ENCODE measurements around the gene RABL6. TPM values are rescaled to one million over a fixed set of nuclear protein-coding genes. Genes with fewer than 3 reads are reported as not detected.
A peak's percentile ranks its signal among the peaks of the same experiment; 100 is the strongest.
"Not testable (repeated sequence)": the region's sequence is repeated elsewhere in the genome, so short reads cannot be mapped to it uniquely, and the experiment has no call there.

The RABL6 gene
- total RNA-seq, 1 experiment from 2014 or later, result 90.9 TPM

DNA sequence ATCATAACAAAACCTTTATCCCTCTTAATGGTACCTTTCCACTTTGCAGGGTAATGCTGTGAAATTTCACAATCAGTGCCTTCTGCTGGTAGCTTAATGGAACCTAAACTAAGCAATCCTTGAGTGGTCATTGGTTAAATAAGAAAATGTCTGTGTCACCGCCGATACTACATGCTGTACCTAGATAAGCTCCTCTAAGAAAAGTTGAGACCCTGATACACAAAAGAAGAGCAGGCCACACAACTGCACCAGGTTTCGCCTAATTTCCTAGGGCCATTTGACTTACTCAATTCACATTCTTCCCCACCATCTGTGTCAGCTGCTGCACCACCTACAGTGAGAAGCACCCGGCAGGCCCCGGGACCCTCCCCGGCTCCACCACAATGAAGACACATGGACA is 67.4 kb downstream of the RABL6 start:
- DNase-seq (ENCODE audit: low read depth), result no peak

DNA sequence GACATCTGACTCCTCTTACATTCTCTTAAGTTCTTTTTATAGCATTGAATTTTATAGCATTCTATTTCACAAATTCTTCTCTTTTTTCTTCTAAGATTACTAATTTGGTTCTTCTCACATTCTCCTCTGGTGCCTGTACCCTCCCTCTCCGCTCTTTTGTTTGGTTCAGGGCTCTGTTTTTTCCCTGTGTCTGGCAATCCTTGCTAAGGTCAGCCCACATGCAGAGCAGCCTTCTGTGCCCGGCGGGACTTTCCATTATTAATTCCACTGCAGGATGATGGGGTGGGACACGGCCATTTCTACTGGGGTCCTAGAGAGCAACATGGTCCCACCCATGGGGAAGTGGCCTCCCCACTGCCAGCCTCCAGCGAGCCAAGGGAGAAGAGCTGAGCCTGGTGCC is 68.7 kb downstream of the RABL6 start:
- no peak for DNase-seq (ENCODE audit: low read depth)

DNA sequence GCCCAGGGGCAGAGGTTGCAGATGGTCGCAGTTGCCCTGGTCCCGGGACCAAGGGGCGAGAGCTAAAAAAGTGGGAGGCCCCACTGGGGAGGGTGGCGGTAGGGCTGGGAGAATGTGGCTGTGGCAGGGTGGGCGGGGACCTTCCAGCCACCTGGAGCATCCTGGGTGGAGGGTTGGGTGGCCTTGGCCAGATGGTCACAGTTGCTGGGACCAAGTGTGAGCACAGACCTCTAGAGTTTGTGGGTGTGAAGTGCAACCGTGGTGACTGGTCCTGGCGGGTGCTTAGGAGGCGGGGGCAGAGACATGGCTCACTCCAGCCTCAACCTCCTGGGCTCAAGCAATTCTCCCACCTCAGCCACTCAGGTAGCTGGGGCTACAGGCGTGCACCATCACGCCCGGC is 72.9 kb downstream of the RABL6 start:
- DNase-seq (ENCODE audit: low read depth), result no peak

DNA sequence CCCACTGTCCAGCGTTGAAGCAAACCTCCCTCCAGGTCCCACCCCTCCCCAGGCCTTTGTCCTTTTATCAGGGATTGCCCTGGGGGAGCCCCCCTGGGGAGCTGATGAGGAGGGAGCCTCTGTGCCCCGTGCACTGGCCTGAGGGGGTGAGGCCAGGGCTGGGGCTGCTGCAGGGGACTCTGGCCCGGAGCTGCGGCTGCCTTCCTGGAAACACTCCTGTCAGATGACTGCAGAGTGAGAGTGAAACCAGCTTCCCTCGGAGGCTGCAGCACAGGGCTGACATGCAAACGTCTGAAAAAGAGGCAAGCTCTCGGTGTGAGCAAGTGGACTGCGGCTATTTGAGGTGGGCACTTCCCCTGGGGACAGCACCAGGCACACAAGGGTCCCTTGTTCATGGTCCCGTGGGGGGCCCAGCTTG is 74.0 kb downstream of the RABL6 start:
- DNase-seq (ENCODE audit: low read depth), result peak; percentile 35

DNA sequence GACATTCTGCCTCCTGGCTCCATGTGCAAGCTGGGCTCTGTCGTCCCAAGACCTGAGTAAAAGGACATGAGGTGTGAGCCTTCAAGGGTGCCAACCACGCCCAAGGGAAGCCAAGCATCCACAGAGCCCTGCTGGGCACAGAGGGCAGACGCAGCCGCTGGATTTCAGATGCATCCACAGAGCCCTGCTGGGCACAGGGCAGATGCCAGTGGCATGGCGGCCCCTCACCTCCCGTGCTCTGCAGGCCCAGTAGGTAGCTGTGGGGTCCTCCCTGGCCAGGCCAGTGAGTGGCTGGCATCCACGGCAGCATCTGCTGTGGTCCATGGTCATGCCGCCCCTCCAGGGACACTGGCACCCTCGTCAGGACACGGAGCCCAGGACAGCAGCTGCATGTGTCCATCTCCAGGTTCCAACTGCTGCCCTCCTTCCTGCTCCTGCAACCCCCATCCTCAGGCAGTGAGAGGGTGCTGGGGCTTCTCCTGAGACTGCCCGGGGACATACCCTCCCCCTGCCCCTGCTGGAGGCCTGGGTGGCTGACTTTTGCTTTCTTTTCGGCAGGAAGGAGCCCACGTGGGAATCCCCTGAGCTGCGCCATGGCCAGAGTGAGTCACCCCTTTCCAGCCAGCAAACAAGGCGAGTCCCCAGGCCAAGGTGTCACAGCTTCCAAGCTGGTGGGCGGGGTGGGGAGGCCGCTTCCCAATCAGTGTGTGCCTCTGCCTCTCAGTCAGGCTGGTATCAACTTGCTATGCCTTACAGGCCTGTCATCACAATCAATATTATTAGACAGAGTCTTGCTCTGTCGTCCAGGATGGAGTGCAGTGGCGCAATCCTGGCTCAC is 74.6 kb downstream of the RABL6 start:
- DNase-seq (ENCODE audit: low read depth), result peak; percentile 92

DNA sequence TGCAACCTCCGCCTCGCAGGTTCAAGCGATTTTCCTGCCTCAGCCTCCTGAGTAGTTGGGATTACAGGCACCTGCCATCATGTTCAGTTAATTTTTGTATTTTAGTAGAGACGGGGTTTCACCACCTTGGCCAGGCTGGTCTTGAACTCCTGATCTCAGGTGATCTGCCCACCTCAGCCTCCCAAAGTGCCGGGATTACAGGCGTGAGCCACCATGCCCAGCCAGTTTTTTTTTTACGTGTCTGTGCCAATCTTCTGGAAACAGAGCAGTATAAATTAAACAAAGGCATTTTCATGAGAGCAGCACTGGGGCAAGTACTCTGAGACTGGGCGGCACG is 75.2 kb downstream of the RABL6 start:
- DNase-seq (ENCODE audit: low read depth), result not testable (repeated sequence)

DNA sequence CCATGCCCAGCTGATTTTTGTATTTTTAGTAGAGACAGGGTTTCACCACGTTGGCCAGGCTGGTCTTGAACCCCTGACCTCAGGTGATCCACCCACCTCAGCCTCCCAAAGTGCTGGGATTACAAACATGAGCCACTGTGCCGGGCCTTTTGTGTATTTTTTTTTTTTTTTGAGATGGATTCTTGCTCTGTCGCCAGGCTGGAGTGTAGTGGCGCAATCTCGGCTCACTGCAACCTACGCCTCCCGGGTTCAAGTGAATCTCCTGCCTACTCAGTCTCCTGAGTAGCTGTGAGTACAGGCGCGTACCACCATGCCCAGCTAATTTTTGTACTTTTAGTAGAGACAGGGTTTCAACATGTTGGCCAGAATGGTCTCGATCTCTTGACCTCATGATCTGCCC is 75.9 kb downstream of the RABL6 start:
- not testable (repeated sequence) for DNase-seq (ENCODE audit: low read depth)

DNA sequence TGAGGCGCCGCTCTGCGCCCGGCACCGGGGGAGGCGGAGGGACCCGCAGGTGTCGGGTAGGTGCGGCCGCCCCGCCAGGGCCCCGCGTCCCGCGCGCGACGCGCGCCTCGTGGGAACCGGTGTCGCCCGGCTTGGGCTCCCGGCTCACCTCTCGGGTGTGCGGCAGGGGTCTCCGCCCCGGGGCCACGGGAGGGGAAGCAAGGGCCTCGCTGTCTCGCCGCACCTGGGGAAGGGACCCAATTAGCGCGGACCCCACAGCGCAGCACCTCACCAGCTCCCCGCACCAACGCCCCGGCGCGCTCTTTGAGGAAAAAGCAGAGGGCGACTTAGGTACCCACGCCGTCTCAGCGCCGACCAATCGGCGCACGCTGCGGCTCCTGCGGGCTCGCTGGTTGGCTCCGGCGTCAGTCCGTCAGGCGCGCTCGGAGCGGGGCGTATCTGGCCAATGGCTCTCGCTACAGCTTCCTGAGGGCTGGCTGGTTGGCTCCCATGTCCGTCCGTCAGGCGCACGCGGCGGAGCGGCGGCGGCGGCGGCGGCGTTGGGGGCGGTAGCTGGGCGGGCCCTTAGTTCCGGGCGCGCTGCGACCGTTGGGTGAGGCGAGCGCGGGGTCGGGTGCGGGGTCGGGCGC is 78.3 kb downstream of the RABL6 start, which contains the start of gene TRAF2:
TRAF2 (plus strand) TSS at position 567 of the 629 bp plus-strand sequence. CDS start 12,225 bp downstream, outside the sequence.
- peak; percentile 99 for DNase-seq (ENCODE audit: low read depth)

DNA sequence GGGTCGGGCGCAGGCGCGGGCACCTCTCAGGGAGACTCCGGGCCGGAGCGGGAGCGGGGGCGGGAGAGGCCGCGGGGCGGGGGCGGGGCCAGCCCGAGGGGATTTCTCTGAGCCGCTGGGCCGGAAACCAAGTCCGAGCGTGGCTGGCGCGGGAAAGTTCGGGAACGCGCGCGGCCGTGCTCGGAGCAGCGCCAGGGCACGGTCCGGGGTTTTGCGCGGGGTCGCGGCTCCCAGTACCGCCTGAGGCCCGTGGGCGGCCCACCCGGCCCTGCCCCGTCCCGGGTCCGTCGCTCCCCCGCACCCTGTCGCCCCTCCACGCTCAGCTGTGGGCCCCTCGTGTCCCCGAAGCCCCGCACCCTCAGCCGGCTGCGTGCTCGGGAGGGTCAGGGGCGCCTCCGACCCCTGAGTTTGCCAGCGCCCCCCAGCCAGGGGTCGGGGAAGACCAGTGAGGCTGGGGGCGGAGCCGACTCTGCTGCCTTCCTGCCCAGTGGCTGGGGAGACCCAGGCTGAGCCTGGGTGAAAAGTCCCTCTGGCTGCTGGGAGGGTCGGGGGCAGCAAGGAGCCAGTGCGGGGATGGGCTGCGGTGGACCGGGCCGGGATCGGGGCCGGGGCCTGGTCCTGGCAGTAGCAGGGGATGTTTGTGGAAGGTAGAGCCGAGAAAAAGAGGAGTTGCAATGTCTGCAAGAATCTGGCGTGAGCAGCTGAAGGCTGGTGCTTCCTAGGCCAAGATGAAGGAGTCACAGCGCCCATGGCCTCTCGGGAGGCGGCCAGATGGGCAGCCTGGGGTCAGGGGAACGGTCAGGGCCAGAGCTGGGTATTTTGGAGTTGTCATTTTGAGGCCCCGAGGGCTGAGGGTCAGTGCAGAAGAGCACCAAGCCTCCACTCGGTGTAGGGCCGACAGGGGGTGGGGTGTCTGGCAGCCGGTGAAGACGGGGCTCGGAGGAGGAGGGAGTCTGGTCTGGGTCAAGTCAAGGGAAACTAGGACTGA is 79.2 kb downstream of the RABL6 start:
- no peak for DNase-seq (ENCODE audit: low read depth)

DNA sequence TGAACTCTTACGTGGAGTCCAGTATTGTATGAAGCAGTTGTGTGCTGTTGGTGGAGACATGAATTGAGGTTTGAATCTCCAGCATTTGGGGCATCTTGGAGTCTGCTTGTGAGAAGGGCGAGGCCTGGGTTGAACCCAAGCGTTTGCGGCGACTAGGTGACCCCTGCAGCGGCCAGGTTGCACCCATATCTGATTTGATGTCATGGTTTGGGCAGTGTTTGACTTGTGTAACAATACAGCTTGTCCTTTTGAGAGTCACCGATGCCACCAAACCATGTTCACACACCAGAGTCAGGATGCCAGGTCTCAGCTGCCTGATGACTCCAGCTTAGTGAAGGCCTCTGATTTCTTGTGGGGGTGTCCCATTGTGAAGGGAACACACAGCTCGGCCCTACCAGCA is 80.7 kb downstream of the RABL6 start:
- DNase-seq (ENCODE audit: low read depth), result no peak

DNA sequence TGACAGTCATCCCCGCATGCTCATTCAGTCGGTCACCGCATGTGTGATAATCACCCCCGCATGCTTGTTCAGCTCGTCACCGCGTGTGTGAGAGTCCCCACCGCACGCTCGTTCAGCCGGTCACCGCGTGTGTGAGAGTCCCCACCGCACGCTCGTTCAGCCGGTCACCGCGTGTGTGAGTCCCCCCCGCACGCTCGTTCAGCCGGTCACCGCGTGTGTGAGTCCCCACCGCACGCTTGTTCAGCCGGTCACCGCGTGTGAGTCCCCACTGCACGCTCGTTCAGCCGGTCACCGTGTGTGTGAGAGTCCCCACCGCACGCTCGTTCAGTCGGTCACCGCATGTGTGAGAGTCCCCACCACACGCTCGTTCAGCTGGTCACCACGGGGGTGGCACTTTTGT is 82.1 kb downstream of the RABL6 start:
- DNase-seq (ENCODE audit: low read depth), result no peak

DNA sequence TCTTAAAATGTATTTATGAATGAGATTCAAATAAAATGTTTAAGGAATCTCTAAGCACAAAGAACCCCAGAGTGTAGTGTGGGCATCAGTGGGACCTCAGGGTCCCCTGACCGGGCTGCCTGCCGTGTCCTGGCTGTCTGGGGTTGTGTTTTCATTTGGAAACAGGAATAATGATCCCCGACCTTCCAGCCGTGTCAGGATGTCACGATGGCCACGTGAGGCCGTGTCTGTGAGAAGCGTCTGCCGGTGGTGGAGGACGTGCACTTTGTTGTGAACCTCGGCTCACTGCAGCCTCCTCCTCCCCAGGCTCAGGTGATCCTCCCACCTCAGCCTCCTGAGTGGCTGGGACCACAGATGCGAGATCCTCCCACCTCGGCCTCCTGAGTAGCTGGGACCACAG is 82.9 kb downstream of the RABL6 start:
- DNase-seq (ENCODE audit: low read depth), result no peak

Small RNAs within 50 kb of the gene (small RNA-seq; reads per million reads assigned to genes)
- gene AL355987.2 (not detected), gene ATP6V1G1P3 (not detected), gene MIR4292 (not detected), gene MIR4479 (not detected)

Other genes with a start within 250 kb of the RABL6 start
- 31.8 and 34.6 TPM in 2 replicates for gene EGFL7, start 145.0 kb upstream of the RABL6 start, total RNA-seq (2014; rRNA removed; shearing (Covaris generic))
- gene AGPAT2, start 120.5 kb upstream of the RABL6 start, total RNA-seq (2014; rRNA removed; shearing (Covaris generic)), result 56.0 and 73.5 TPM in 2 replicates
- gene DIPK1B, start 95.4 kb upstream of the RABL6 start, total RNA-seq (2014; rRNA removed; shearing (Covaris generic)), result 2.4 and 4.5 TPM in 2 replicates
- not detected in 2 replicates for gene LCN10, start 65.0 kb upstream of the RABL6 start, total RNA-seq (2014; rRNA removed; shearing (Covaris generic))
- not detected in 2 replicates for gene LCN6, start 59.4 kb upstream of the RABL6 start, total RNA-seq (2014; rRNA removed; shearing (Covaris generic))
- not detected in 2 replicates for gene LCN8, start 49.7 kb upstream of the RABL6 start, total RNA-seq (2014; rRNA removed; shearing (Covaris generic))
- not detected in 2 replicates for gene LCN15, start 43.4 kb upstream of the RABL6 start, total RNA-seq (2014; rRNA removed; shearing (Covaris generic))
- 52.5 and 71.5 TPM in 2 replicates for gene TMEM141, start 16.6 kb upstream of the RABL6 start, total RNA-seq (2014; rRNA removed; shearing (Covaris generic))
- not detected in 2 replicates for gene CCDC183, start 11.6 kb upstream of the RABL6 start, total RNA-seq (2014; rRNA removed; shearing (Covaris generic))
- gene AJM1, start 34.5 kb downstream of the RABL6 start, total RNA-seq (2014; rRNA removed; shearing (Covaris generic)), result 0.87 and 1.5 TPM in 2 replicates
- 124 and 165 TPM in 2 replicates for gene PHPT1, start 41.5 kb downstream of the RABL6 start, total RNA-seq (2014; rRNA removed; shearing (Covaris generic))
- gene MAMDC4, start 44.4 kb downstream of the RABL6 start, total RNA-seq (2014; rRNA removed; shearing (Covaris generic)), result 5.5 and 7.4 TPM in 2 replicates
- 301 and 357 TPM in 2 replicates for gene EDF1, start 58.4 kb downstream of the RABL6 start, total RNA-seq (2014; rRNA removed; shearing (Covaris generic))
- gene TRAF2, start 78.6 kb downstream of the RABL6 start, total RNA-seq (2014; rRNA removed; shearing (Covaris generic)), result 16.9 and 18.5 TPM in 2 replicates
- 171 and 188 TPM in 2 replicates for gene FBXW5, start 136.8 kb downstream of the RABL6 start, total RNA-seq (2014; rRNA removed; shearing (Covaris generic))
- 0.47 TPM in 1 of 2 replicates, not detected in the other for gene C8G, start 137.3 kb downstream of the RABL6 start, total RNA-seq (2014; rRNA removed; shearing (Covaris generic))
- not detected in 2 replicates for gene LCN12, start 144.3 kb downstream of the RABL6 start, total RNA-seq (2014; rRNA removed; shearing (Covaris generic))
- gene PTGDS, start 169.6 kb downstream of the RABL6 start, total RNA-seq (2014; rRNA removed; shearing (Covaris generic)), result not detected in 2 replicates
- gene LCNL1, start 175.0 kb downstream of the RABL6 start, total RNA-seq (2014; rRNA removed; shearing (Covaris generic)), result not detected in 2 replicates
- gene PAXX, start 184.5 kb downstream of the RABL6 start, total RNA-seq (2014; rRNA removed; shearing (Covaris generic)), result 68.0 and 77.8 TPM in 2 replicates
- gene CLIC3, start 188.6 kb downstream of the RABL6 start, total RNA-seq (2014; rRNA removed; shearing (Covaris generic)), result 1.0 and 1.7 TPM in 2 replicates
- gene ABCA2, start 220.3 kb downstream of the RABL6 start, total RNA-seq (2014; rRNA removed; shearing (Covaris generic)), result 7.5 and 9.0 TPM in 2 replicates
- not detected in 2 replicates for gene FUT7, start 224.1 kb downstream of the RABL6 start, total RNA-seq (2014; rRNA removed; shearing (Covaris generic))
- 31.5 and 39.2 TPM in 2 replicates for gene NPDC1, start 238.2 kb downstream of the RABL6 start, total RNA-seq (2014; rRNA removed; shearing (Covaris generic))
- gene ENTPD2, start 246.1 kb downstream of the RABL6 start, total RNA-seq (2014; rRNA removed; shearing (Covaris generic)), result not detected in 2 replicates

Data from HT1080 (cell line).